MM.1S (cell line): ENCODE measurements around the gene SLC6A8.

ENCODE experiments used
- EZH2 ChIP-seq: fragments of 300-600 bp; sonication (generic); optimal IDR thresholded peaks from 2 replicates; pipeline ENCODE3; 2017; ENCODE audit warnings: low read depth, mild to moderate bottlenecking, antibody characterized with exemption, low read length, mixed read lengths
- EZH2phosphoT487 ChIP-seq: fragments of 300-600 bp; sonication (generic); IDR thresholded peaks from 2 replicates; pipeline ENCODE4 v1.6.1; 2018; ENCODE audit warnings: antibody characterized with exemption, low read length
- TF ChIP-seq, protein P1 (sequence below): fragments of 300-600 bp; sonication (generic); IDR thresholded peaks from 2 replicates; pipeline ENCODE4 v1.5.1; 2016; ENCODE audit warnings: antibody characterized with exemption, low read length, mixed read lengths

- TF ChIP-seq, protein P1, sequence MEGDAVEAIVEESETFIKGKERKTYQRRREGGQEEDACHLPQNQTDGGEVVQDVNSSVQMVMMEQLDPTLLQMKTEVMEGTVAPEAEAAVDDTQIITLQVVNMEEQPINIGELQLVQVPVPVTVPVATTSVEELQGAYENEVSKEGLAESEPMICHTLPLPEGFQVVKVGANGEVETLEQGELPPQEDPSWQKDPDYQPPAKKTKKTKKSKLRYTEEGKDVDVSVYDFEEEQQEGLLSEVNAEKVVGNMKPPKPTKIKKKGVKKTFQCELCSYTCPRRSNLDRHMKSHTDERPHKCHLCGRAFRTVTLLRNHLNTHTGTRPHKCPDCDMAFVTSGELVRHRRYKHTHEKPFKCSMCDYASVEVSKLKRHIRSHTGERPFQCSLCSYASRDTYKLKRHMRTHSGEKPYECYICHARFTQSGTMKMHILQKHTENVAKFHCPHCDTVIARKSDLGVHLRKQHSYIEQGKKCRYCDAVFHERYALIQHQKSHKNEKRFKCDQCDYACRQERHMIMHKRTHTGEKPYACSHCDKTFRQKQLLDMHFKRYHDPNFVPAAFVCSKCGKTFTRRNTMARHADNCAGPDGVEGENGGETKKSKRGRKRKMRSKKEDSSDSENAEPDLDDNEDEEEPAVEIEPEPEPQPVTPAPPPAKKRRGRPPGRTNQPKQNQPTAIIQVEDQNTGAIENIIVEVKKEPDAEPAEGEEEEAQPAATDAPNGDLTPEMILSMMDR: no peak
- TF ChIP-seq EZH2 (no peak), EZH2phosphoT487 (no peak)
Measured at GRCh38 chrX:153706799-153707198, 19.1 kb downstream of the SLC6A8 start.
